K562 (cell line): ENCODE data around the gene TMEM242. TPM values are rescaled to one million over a fixed set of nuclear protein-coding genes. Genes with fewer than 3 reads are reported as not detected.
A peak's percentile ranks its signal among the peaks of the same experiment; 100 is the strongest.

ENCODE experiments used
- ARID2 ChIP-seq: fragments of 450-650 bp; IDR thresholded peaks from 2 replicates; pipeline ENCODE4 v1.6.1; 2017; ENCODE audit warnings: antibody characterized with exemption, mild to moderate bottlenecking
- CTCFL ChIP-seq: IDR thresholded peaks from 2 replicates; pipeline ENCODE4 v1.6.1; 2011; ENCODE audit warnings: borderline replicate concordance, low read depth, mild to moderate bottlenecking, moderate library complexity, low read length; ENCODE audit not compliant: insufficient read depth, poor library complexity, severe bottlenecking
- GABPB1 ChIP-seq: sonication (generic); formaldehyde crosslinking; IDR thresholded peaks from 2 replicates; pipeline ENCODE4 v1.8.0; 2022; ENCODE audit warnings: mild to moderate bottlenecking, missing genetic modification reagents
- KLF6 ChIP-seq: fragments of 250-450 bp; sonication (Bioruptor Pico); IDR thresholded peaks from 2 replicates; pipeline ENCODE4 v1.4.0; 2020; ENCODE audit warnings: mild to moderate bottlenecking, moderate library complexity, borderline replicate concordance
- NUFIP1 ChIP-seq: fragments of 450-650 bp; IDR thresholded peaks from 2 replicates; pipeline ENCODE4 v1.6.1; 2018; ENCODE audit not compliant: partially characterized antibody
- PHB2 ChIP-seq: fragments of 450-650 bp; IDR thresholded peaks from 2 replicates; pipeline ENCODE4 v1.6.1; 2017; ENCODE audit warnings: low read depth
- REST ChIP-seq, 2 experiments: fragments of 450-650 bp; formaldehyde crosslinking in 1 of 2; IDR thresholded peaks; 2 replicates each; pipeline versions ENCODE4 v1.4.0 to v1.6.1; 2014 to 2020; ENCODE audit warnings: mild to moderate bottlenecking in 2 of 2, borderline replicate concordance in 1 of 2, low read depth in 1 of 2
- RFX1 ChIP-seq: fragments of 450-650 bp; IDR thresholded peaks from 2 replicates; pipeline ENCODE4 v1.6.1; 2016; ENCODE audit warnings: mild to moderate bottlenecking, moderate library complexity
- SP1 ChIP-seq: sonication (generic); formaldehyde crosslinking; IDR thresholded peaks from 2 replicates; pipeline ENCODE4 v1.8.1; 2022; ENCODE audit warnings: mild to moderate bottlenecking, missing genetic modification reagents
- TEAD1 ChIP-seq, 2 experiments: fragments of 450-650 bp in 1 of 2; sonication (generic) in 1 of 2; formaldehyde crosslinking; IDR thresholded peaks; 2 replicates each; pipeline versions ENCODE4 v1.4.0 to v1.8.0; 2020 to 2022; ENCODE audit warnings: mild to moderate bottlenecking in 2 of 2, missing genetic modification reagents in 1 of 2
- ZBTB17 ChIP-seq: fragments of 450-650 bp; formaldehyde crosslinking; IDR thresholded peaks from 2 replicates; pipeline ENCODE4 v1.4.0; 2020; ENCODE audit warnings: mild to moderate bottlenecking
- ZNF124 ChIP-seq: sonication (generic); formaldehyde crosslinking; IDR thresholded peaks from 2 replicates; pipeline ENCODE4 v1.8.1; 2022; ENCODE audit warnings: missing genetic modification reagents
- ZNF277 ChIP-seq: fragments of 250-450 bp; sonication (Bioruptor Pico); IDR thresholded peaks from 2 replicates; pipeline ENCODE4 v1.8.0; 2022; ENCODE audit warnings: inconsistent platforms, mild to moderate bottlenecking, moderate library complexity, borderline replicate concordance
- ZNF347 ChIP-seq: fragments of 450-650 bp; formaldehyde crosslinking; IDR thresholded peaks from 2 replicates; pipeline ENCODE4 v1.4.0; 2020; ENCODE audit warnings: low read depth, mild to moderate bottlenecking, moderate library complexity
- ZNF707 ChIP-seq: fragments of 250-450 bp; sonication (Bioruptor Pico); conservative IDR thresholded peaks from 2 replicates; pipeline ENCODE4 v1.8.0; 2022; ENCODE audit warnings: inconsistent platforms, mild to moderate bottlenecking, moderate library complexity
- ZNF75A ChIP-seq: fragments of 450-650 bp; formaldehyde crosslinking; IDR thresholded peaks from 2 replicates; pipeline ENCODE4 v1.4.0; 2020; ENCODE audit warnings: mild to moderate bottlenecking
- ZSCAN29 ChIP-seq: fragments of 450-650 bp; IDR thresholded peaks from 2 replicates; pipeline ENCODE4 v1.6.1; 2017
- polyA plus RNA-seq, 8 experiments: library from polyadenylated mRNA; depleted of rRNA in 4 of 8; stranded (reverse) in 5 of 8; unstranded in 3 of 8; fragments of >200 nt; fragmentation: Nextera tagmentation in 2 of 8; fragmentation: Illumina TruSeq in 1 of 8; extraction: Ambion mirVana in 2 of 8; extraction: Trizol in 1 of 8; gene quantifications; 2 replicates each; pipeline versions ENCODE4 v1.2.1 to v1.2.3, GENCODE V29; 2011 to 2014; ENCODE audit warnings: inconsistent platforms in 1 of 8, missing spikeins in 1 of 8
- total RNA-seq, 7 experiments: library from RNA; depleted of rRNA in 6 of 7; stranded (reverse); fragments of >200 nt in 6 of 7; fragmentation: Illumina TruSeq in 2 of 7; extraction: Trizol in 2 of 7; gene quantifications; 2 replicates each; pipeline versions ENCODE4 v1.2.1 to v1.2.3, GENCODE V29; 2011 to 2021; ENCODE audit warnings: low replicate concordance in 1 of 7

Gene TMEM242
- total and polyA plus RNA-seq, 9 of the 15 experiments (the other 6 are each of a cell fraction or from before 2014, with no cell fraction given) = 9.5 to 35.3 (median 16.5) TPM

- 0 out of 2 replicates have a peak, but pooled peaks have one; percentile 19 for TF ChIP-seq REST (IDR thresholded peaks at IDR 0.05; ENCODE audit: borderline replicate concordance)
- TF ChIP-seq REST (CRISPR knock-in tag; IDR thresholded peaks at IDR 0.05; ENCODE audit: low read depth) = no peak
- no peak for TF ChIP-seq RFX1
- TF ChIP-seq ZNF347 (CRISPR knock-in tag) = no peak
- no peak for TF ChIP-seq ZNF707 (CRISPR knock-in tag)
- no peak for TF ChIP-seq ZNF277 (CRISPR knock-in tag)
- no peak for TF ChIP-seq NUFIP1
- TF ChIP-seq ZSCAN29 = no peak
- 0 out of 2 replicates have a peak, but pooled peaks have one; percentile 15 for TF ChIP-seq SP1
- no peak for TF ChIP-seq ZBTB17
- 0 out of 2 replicates have a peak, but pooled peaks have one; percentile 12 for TF ChIP-seq KLF6
- TF ChIP-seq CTCFL = no peak
- TF ChIP-seq ZNF75A (CRISPR knock-in tag) = no peak
- no peak for TF ChIP-seq ZNF124 (CRISPR knock-in tag)
- TF ChIP-seq TEAD1 (CRISPR knock-in tag; IDR thresholded peaks at IDR 0.05) = 0 out of 4 replicates have a peak, but pooled peaks of 1 of the 2 experiments have one; percentile 5
- TF ChIP-seq GABPB1 (CRISPR knock-in tag) = 0 out of 2 replicates have a peak, but pooled peaks have one; percentile 18
- TF ChIP-seq ARID2 = no peak
- no peak for TF ChIP-seq PHB2
Measured at GRCh38 chr6:157304899-157305663, 18.2 kb downstream of the TMEM242 start (continued).
